ENCODE data around the gene PARD6G. TPM values are rescaled to one million over a fixed set of nuclear protein-coding genes. Genes with fewer than 3 reads are reported as not detected.

Gene PARD6G
- total and polyA plus RNA-seq, 2 experiments from 2014 or later: 0.22 to 0.53 TPM

DNA sequence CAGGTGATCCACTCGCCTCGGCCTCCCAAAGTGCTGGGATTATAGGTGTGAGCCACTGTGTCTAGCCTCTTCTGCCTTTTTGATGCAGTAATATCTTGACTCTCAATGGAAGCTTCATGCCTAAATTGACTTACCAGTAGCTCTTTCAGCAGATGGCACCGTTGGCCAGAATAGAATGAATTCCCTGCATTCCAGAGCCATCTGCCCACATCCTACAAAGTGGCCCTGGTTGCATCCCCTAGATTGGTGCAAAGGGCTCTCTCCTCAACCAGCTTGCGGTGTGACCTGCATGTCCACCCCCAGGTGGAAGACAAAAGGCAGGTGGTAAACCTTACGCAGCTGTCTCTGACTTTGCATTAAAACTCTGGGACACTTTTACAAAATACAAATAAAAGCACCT, 4.4 kb upstream of the PARD6G start:
- no peaks in the 10 kb centered on the region for H3K36me3 ChIP-seq (ENCODE audit: low read depth)
- no peaks in the 10 kb centered on the region for H4K20me1 ChIP-seq (ENCODE audit: insufficient read depth)
- no peaks in the 10 kb centered on the region for H3K79me2 ChIP-seq (ENCODE audit: insufficient read depth)
- peaks cover 5% of the 10 kb centered on the region for H3K4me1 ChIP-seq (ENCODE audit: insufficient read depth)
- no peak for DNase-seq
- no peak overlapping the region for H3K4me2 ChIP-seq (ENCODE audit: unreplicated experiment)
- no peaks in the 10 kb centered on the region for H3K9me3 ChIP-seq (ENCODE audit: low read depth)
- H3K9ac ChIP-seq: no peak overlapping the region
- H3K9me2 ChIP-seq (ENCODE audit: insufficient read depth): no peaks in the 10 kb centered on the region
- no peak overlapping the region for H2AFZ ChIP-seq
- in situ Hi-C loops (cut with MboI): no loop called here
- no peaks in the 10 kb centered on the region; the same call in 1 of the 2 replicates for H3K27me3 ChIP-seq (replicated peaks; ENCODE audit: insufficient read depth)
- 0 out of 2 replicates have a peak, but pooled peaks cover 7% of the 10 kb centered on the region for H3F3A ChIP-seq (ENCODE audit: insufficient read depth)
- H3K4me3 ChIP-seq: no peak overlapping the region
- H3K27ac ChIP-seq: no peak overlapping the region
- 92 to 96% methylated on average over 5 of the region's 5 CpGs for WGBS, 2 experiments (ENCODE audit: low coverage in 1 of 2, low lambda C conversion rate in 2 of 2, missing lambda C conversion rate in 2 of 2)
- TF ChIP-seq EZH2phosphoT487 (IDR thresholded peaks at IDR 0.05; ENCODE audit: insufficient read depth, low read depth) (no peak), EZH2 (IDR thresholded peaks at IDR 0.05; ENCODE audit: insufficient read depth, poor library complexity, severe bottlenecking) (no peak)

DNA sequence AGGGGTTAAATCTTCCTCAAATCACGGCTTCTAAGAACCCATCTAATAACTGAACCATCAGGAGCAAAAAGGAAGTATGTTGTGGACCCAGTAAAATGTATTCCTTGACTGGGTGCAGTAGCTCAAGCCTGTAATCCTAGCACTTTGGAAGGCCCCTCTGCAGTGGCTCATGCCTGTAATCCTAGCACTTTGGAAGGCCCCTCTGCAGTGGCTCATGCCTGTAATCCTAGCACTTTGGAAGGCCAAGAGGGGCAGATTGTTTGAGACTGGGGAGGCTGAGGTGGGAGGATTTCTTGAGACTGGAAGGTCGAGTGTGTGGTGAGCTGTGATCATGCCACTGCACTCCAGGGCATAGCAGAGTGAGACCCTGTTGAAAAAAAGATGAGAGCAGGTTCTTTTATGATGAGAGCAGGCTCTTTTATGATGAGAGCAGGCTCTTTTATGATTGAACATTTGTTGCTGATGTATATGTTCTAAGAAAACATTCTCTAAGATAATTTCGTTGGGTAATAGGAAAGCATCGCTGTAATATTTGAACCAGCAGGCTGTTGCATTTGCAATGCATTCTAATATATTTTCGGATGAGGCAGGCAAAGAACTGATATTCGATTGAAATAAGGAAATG, 3.5 kb upstream of the PARD6G start:
- no peak overlapping the region for H3K4me3 ChIP-seq
- no peaks in the 10 kb centered on the region for H3K27me3 ChIP-seq (replicated peaks; ENCODE audit: insufficient read depth)
- H4K20me1 ChIP-seq (ENCODE audit: insufficient read depth): no peaks in the 10 kb centered on the region
- no peak overlapping the region for H3K27ac ChIP-seq
- no peak overlapping the region for H3K9ac ChIP-seq
- 0 out of 2 replicates have a peak, but pooled peaks cover 7% of the 10 kb centered on the region for H3F3A ChIP-seq (ENCODE audit: insufficient read depth)
- peaks cover 5% of the 10 kb centered on the region for H3K4me1 ChIP-seq (ENCODE audit: insufficient read depth)
- no peak overlapping the region for H2AFZ ChIP-seq
- in situ Hi-C loops (cut with MboI): no loop called here
- H3K79me2 ChIP-seq (ENCODE audit: insufficient read depth): no peaks in the 10 kb centered on the region
- no peak for TF ChIP-seq EZH2phosphoT487 (IDR thresholded peaks at IDR 0.05; ENCODE audit: insufficient read depth, low read depth)
- no peak for TF ChIP-seq EZH2 (IDR thresholded peaks at IDR 0.05; ENCODE audit: insufficient read depth, poor library complexity, severe bottlenecking)
- 66 to 71% methylated on average over 6 of the region's 6 CpGs for WGBS, 2 experiments (ENCODE audit: low coverage in 1 of 2, low lambda C conversion rate in 2 of 2, missing lambda C conversion rate in 2 of 2)
- no peaks in the 10 kb centered on the region for H3K9me2 ChIP-seq (ENCODE audit: insufficient read depth)
- H3K9me3 ChIP-seq (ENCODE audit: low read depth): no peaks in the 10 kb centered on the region
- H3K4me2 ChIP-seq (ENCODE audit: unreplicated experiment): no peak overlapping the region
- H3K36me3 ChIP-seq (ENCODE audit: low read depth): no peaks in the 10 kb centered on the region
- DNase-seq: no peak

DNA sequence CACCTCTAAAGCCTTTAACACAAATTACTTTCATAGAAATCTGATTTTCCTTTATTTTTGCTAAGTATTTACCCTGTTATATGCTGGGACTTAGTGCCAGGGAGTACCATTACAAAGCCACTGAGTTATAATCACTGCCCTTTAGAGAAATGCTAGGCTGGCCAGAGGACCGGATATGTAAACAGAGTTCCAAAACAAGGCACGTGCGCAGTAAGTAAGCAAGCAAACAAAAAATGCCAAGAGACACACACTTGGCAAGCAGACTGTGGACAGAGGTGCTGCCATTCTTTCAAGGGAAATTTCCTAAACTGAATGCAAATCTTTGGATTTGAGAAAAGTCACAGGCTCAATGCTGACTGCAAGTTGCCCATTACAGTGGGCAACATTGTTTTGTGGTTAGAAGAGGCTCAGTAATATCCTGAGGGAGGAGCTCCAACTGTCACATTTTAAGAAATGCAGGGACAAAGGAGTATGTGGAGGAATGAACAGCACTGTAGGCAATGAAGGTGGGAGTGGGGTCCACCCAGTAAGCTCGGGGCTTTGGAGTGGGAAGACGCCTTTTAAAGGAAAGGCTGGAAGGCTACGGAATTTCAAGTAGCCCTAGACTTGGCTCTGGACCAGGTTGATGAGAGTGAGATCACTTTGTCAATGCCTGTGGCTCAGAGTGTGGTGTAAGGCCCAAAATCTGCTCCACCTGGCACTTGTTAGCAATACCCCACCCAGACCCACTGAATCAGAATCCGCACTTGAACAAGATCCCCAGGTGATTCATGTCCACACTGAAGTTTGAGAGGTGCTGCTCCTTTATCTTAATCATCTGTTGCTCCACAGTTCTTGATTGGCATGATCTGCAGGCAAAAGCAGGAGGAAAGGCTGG, 2.1 kb upstream of the PARD6G start:
- no peak overlapping the region for H3K9ac ChIP-seq
- in situ Hi-C loops (cut with MboI): no loop called here
- no peak overlapping the region for H2AFZ ChIP-seq

DNA sequence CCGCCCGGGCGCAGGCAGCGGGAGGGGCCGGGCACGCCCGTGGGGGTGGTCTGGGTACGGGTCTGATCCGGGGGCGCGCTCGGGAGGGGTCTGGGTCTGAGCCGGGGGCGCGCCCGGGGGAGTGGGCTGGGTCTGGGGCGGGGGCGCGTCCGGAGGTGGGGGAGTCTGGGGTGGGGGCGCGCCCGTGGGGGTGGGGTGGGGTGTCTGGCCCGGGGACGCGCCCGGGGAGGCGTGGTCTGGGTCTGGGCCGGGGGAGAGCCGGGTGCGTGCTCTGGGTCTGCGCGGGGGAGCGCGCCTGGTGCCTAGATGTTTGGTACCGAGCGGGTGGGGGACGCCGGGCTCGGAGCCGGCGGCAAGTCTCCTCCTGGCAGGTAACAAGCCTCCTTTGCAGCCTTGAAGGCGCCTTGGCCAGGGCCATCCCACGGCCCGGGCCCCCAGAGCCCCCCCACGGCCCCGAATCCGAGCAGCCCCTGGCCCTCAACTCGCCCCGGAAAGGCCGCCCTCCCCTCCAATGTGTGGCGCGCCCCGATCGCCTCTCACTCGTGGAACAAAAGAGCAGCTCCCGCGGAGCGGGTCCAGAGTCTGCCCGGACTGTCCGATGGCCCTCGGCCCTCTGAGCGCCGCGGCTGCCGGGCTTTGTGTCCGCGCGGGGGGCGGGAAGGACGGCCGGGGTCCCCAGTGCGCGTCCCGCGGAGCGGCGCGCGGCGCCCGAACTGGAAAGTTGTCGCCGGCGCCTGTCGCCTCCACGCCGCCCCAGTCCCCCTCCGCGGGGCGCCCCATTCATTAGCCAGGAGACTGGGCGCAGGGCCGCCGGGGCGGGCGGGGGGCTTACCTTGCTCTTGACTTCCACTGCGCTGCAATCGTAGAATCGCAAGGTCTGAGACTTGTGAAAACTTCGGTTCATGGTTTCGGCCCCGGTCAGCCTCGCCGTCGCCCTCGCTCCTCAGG, 595 bp downstream of the PARD6G start:
- in situ Hi-C loops (cut with MboI): no loop called here
- 3 to 5% methylated on average over 20 to 73 of the region's 106 CpGs for WGBS, 2 experiments (ENCODE audit: low coverage in 1 of 2, low lambda C conversion rate in 2 of 2, missing lambda C conversion rate in 2 of 2)
- Histone ChIP-seq H3K9me2 (ENCODE audit: insufficient read depth) (no peaks in the 10 kb centered on the region), H3K79me2 (ENCODE audit: insufficient read depth) (no peaks in the 10 kb centered on the region), H3K9me3 (ENCODE audit: low read depth) (no peaks in the 10 kb centered on the region), H2AFZ (peak overlapping the region; percentile 91), H3K36me3 (ENCODE audit: low read depth) (no peaks in the 10 kb centered on the region), H3K9ac (peak overlapping the region; percentile 55), H3K27ac (no peak overlapping the region), H4K20me1 (ENCODE audit: insufficient read depth) (no peaks in the 10 kb centered on the region), H3K4me3 (peak overlapping the region; percentile 76), H3K27me3 (replicated peaks; ENCODE audit: insufficient read depth) (no peaks in the 10 kb centered on the region), H3F3A (ENCODE audit: insufficient read depth) (no peaks in the 10 kb centered on the region), H3K4me1 (ENCODE audit: insufficient read depth) (peaks cover 2% of the 10 kb centered on the region), H3K4me2 (ENCODE audit: unreplicated experiment) (peak overlapping the region; percentile 86)
- DNase-seq: peak; percentile 49
- no peak for TF ChIP-seq EZH2 (IDR thresholded peaks at IDR 0.05; ENCODE audit: insufficient read depth, poor library complexity, severe bottlenecking)
- TF ChIP-seq EZH2phosphoT487 (IDR thresholded peaks at IDR 0.05; ENCODE audit: insufficient read depth, low read depth): no peak

More for the DNA sequence above, 2.1 kb upstream of the PARD6G start:
- Histone ChIP-seq H4K20me1 (ENCODE audit: insufficient read depth) (no peaks in the 10 kb centered on the region), H3K4me3 (no peak overlapping the region), H3K4me1 (ENCODE audit: insufficient read depth) (peaks cover 5% of the 10 kb centered on the region), H3K4me2 (ENCODE audit: unreplicated experiment) (no peak overlapping the region), H3K36me3 (ENCODE audit: low read depth) (no peaks in the 10 kb centered on the region), H3K27me3 (replicated peaks; ENCODE audit: insufficient read depth) (no peaks in the 10 kb centered on the region), H3K9me2 (ENCODE audit: insufficient read depth) (no peaks in the 10 kb centered on the region), H3K9me3 (ENCODE audit: low read depth) (no peaks in the 10 kb centered on the region), H3F3A (ENCODE audit: insufficient read depth) (0 out of 2 replicates have a peak, but pooled peaks cover 7% of the 10 kb centered on the region), H3K27ac (no peak overlapping the region), H3K79me2 (ENCODE audit: insufficient read depth) (no peaks in the 10 kb centered on the region)
- WGBS, 2 experiments (ENCODE audit: low coverage in 1 of 2, low lambda C conversion rate in 2 of 2, missing lambda C conversion rate in 2 of 2): 73 to 74% methylated on average over 7 of the region's 7 CpGs
- DNase-seq: peak; percentile 43
- TF ChIP-seq EZH2phosphoT487 (IDR thresholded peaks at IDR 0.05; ENCODE audit: insufficient read depth, low read depth) (no peak), EZH2 (IDR thresholded peaks at IDR 0.05; ENCODE audit: insufficient read depth, poor library complexity, severe bottlenecking) (no peak)

Data from GM23248 (cell line).